ENCODE measurements around the gene CHST6.
"Not testable (repeated sequence)": the region's sequence is repeated elsewhere in the genome, so short reads cannot be mapped to it uniquely, and the experiment has no call there.

The CHST6 gene

DNA sequence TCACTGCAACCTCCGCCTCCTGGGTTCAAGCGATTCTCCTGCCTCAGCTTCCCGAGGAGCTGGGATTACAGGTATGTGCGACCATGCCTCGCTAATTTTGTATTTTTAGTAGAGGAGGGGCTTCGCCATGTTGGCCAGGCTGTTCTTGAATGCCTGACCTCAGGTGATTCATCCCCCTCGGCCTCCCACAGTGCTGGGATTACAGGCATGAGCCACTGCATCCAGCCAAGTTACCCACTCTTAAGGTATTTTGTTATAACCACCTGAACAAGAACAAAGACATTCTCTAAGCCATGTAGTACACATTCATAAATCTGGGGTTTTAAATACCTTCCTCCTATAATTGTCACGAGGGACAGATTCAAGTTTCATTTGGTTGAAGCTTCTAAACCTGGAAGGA, 18.4 kb downstream of the CHST6 start:
- DNase-seq (ENCODE audit: low read depth in 2 of 2), result no peak

DNA sequence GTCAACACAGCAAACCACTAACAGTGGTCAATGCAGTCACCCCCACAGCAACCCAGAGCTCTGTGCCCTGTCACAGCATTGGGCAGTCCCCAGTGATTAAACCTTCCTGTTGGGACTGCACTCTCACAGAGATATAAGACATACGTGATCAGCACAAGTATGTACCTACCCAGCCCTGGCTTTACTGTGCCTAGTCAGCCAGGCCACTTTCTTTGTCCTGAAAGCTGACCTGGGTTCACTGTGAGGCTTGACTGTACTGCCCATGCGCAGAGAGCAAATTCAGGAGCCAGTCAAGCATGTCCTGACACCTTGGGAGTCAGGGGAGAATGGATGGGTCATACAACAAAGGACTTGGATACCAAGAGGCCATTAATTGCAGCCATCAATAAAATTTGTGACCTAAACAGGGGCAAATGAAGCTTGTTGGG, 19.8 kb downstream of the CHST6 start:
- no peak for DNase-seq (ENCODE audit: low read depth in 2 of 2)

DNA sequence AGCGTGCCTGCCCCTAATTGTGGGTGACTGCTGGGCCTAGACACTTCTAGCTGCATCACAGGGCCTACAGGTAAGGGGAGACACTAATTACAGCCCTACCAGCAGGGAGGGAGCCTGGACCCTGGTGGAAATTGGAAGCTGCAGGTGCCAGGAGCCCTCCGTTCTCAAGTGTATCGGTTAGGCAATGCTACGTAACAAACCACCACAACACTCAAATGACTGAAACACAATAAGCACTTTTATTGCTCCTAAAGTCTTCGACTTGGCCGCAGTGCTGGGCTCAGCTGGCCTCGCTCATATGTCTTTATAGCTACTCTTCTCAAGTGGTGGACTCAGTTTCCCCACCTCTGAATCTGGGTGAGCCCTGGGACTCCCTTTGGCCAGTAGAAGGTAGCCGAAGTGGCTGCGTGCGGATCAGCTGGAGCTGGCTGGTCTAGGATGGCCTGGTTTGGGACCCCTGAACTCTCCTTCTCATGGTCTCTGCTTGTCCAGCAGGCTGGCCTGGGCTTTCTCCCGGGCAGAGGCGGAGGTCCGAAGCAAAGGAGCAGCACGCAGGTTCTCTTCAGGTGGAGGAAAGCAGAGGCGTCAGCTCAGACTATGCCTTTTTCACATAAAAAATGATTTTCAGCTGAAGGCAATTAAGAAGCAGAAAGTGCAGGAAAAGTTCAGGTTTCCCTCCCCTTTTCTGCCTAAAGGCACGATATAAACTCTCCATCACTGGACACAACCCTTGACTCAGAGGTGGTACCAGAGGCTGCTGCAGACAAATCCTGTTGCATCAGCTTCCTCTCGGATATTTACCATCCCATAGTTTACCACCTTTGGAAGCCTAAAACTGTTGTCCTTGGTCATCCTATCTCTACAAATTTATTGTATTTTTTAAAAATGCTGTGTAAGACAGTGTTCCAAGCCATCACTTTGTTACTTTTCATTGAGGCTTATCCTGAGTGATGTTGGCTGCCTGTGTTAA, 22.0 kb downstream of the CHST6 start:
- DNase-seq (ENCODE audit: low read depth in 2 of 2), result no peak

DNA sequence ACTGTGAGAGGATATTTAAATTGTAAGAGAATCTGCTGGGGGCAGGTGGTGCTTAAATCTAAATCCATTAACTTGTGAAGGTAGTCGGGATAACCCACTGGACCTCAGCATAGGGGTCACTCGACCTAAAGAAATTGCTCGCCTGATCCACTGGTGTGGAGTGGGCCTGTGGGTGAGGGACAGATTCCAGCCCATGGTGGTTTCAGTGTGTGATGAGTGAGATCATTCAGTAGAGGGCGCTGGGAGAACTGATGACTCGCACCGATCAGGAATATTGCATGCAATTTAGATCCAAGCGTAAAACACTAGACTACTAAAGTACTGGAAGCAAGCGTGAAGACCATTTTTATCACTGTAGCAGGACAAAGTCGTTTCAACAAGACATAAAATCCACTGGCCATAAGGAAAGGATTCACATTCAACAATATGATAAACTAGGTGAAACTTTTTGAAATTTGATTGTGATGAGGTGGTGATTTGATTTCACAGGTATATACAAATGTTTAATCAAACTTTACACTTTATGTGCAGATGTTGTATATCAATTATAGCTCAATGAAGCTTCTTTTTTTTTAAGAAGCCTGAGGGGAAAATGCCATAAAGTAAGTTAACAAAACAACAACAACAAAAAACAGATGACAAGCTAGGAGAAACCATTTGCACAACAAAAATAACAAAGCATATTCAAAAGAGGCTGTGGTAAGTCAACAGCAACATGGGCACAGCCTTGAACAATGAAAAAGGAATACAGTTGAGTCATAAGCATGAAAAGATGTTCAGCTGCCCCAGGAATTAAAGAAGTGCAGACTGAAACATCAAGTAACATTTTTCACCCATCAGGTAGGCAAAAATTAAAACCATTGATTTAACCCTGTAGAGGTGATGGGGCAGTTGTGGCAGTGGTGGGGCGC, 23.3 kb downstream of the CHST6 start:
- DNase-seq (ENCODE audit: low read depth in 2 of 2), result peak in 1 of 2 donors; percentile 10

GRCh38 chr16:75466760-75467159, 28.5 kb downstream of the CHST6 start:
- no peak for DNase-seq (ENCODE audit: low read depth in 2 of 2)

DNA sequence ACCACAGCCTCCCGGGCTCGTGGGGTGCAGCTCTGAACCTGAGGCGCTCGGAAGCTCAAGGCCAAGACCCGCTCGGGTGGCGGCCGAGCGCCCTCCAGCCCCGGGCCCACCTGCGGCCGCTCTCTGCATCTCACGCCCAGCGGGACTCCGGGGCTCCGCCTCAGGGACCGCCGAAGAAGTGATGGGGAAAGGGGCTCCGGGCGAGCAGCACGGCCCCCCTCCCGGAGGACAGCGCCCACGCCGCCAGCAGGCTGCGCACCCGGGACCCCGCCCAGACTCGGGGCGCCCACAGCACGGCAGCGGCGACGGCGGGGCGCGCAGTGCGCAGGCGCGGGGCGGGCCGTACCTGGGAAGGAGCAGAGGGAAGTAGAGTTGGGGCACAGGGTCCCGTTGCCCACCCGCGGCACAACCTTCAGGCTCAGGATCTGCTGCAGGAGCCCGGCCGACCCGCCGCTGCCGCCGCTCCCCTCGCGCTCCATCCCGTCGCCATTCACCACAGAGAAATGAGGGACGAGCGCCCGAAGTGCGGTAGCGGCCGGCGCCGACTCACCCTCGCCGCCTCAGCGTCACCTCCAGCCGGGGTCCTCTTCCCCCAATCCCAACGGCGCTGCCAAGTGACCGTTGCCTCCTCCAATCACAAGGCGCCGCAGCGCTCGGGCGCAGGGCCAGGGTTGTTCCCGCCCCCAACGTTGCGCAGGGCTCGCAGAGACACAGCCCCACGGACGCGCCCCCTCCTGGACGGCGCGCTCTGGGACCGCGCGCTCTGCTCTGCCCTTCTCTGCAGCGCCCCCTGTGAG, 30.9 kb downstream of the CHST6 start, which contains the start of gene TMEM170A:
Gene TMEM170A, minus strand, starts transcription at position 568 of the 797 bp plus-strand sequence. Its CDS starts 89 bp downstream, at position 479.
- DNase-seq (ENCODE audit: low read depth in 2 of 2), result peak; percentile 95 to 96

- peak in 1 of 2 donors; percentile 9 for DNase-seq (ENCODE audit: low read depth in 2 of 2)
Observed at GRCh38 chr16:75463389-75464121, 31.7 kb downstream of the CHST6 start.

GRCh38 chr16:75462806-75463205, 32.4 kb downstream of the CHST6 start:
- DNase-seq (ENCODE audit: low read depth in 2 of 2), result no peak

DNA sequence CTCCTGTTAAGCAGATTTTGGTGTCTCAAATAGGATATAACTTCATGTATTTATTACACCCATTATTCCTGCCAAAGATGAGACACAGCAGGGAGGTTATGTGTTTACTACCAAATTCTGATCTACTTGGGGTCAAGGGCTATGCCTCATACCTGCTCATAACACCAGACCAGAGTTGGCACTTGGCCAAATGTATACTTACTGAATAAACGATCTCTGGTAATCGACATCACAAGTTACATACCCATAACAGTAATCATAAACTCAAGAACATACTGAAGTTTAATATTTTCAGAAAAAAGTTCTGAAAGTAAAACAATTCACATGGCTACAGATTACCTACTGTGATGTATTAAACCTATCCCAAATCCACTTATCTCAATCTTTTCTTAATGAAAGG, 33.7 kb downstream of the CHST6 start:
- no peak for DNase-seq (ENCODE audit: low read depth in 2 of 2)

DNA sequence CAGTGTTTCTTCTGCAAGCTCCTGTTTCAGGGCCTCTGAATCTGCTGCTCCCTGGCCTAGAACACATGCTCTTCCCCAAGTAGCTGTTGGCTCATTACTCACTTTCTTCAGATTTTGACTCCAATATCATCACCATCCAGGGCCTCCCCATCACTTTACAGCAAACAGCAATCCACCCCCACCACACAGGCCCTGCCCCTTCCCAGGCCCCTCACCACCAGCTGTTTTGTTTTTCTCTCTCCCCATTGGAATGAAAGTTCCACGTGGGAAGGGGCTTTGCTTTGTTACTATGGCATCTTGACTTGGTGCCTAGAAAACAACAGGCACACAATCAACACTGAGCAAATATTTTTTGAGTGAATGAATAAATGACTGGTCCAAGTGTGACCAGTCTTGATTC, 34.8 kb downstream of the CHST6 start:
- DNase-seq (ENCODE audit: low read depth in 2 of 2), result no peak

- no peak for DNase-seq (ENCODE audit: low read depth in 2 of 2)
Observed at GRCh38 chr16:75459691-75460090, 35.5 kb downstream of the CHST6 start.

GRCh38 chr16:75458439-75458838, 36.8 kb downstream of the CHST6 start:
- DNase-seq (ENCODE audit: low read depth in 2 of 2), result no peak

GRCh38 chr16:75458029-75458428, 37.2 kb downstream of the CHST6 start:
- no peak for DNase-seq (ENCODE audit: low read depth in 2 of 2)

- no peak for DNase-seq (ENCODE audit: low read depth in 2 of 2)
Observed at GRCh38 chr16:75457485-75458021, 37.7 kb downstream of the CHST6 start.

- DNase-seq (ENCODE audit: low read depth in 2 of 2), result no peak
Observed at GRCh38 chr16:75456971-75457370, 38.3 kb downstream of the CHST6 start.

- DNase-seq (ENCODE audit: low read depth in 2 of 2), result not testable (repeated sequence)
Observed at GRCh38 chr16:75456486-75456885, 38.8 kb downstream of the CHST6 start.

DNA sequence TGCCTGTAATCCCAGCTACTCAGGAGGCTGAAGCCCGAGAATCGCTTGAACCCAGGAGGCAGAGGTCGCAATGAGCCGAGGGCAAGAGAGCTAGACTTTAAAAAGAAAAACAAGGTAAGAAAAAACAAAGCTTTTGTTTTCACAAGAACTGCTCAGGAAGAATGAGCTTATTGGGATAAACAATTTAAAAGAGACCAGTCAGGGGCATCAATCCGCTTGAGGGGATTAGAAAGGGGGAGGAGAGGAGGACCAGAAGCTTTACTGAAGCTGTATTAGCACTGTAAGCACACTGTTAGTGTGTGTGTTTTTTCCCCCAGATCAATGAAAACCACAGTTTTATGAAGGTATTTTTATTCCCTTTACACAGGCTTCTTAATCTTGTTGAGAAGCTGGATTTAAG, 39.6 kb downstream of the CHST6 start:
- no peak for DNase-seq (ENCODE audit: low read depth in 2 of 2)

- no peak for DNase-seq (ENCODE audit: low read depth in 2 of 2)
Observed at GRCh38 chr16:75452464-75453190, 42.6 kb downstream of the CHST6 start.

DNA sequence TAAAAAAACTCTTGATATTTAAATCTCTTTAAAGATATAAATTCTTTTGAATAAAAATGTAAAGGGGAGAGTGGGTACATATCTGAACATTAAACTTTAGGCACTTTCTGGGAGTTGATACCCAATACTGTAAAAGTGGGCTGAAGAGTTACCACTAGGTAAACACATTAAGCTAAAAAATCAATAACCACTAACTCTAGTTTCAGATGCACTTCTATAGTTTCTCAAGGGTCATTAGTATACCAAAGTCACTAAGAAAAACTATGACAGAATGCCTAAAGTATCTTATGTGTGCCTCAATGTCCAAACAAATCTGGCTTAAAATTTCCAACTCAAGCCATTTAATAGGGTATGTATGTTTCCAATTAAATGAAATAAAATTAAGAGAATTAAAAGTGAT, 48.8 kb downstream of the CHST6 start:
- DNase-seq (ENCODE audit: low read depth in 2 of 2), result no peak

GRCh38 chr16:75445298-75445697, 49.9 kb downstream of the CHST6 start:
- no peak for DNase-seq (ENCODE audit: low read depth in 2 of 2)
